NCI-H345 treated with DMSO at 0.1 percent for 48 hours (cell line): ENCODE measurements around the gene TNFRSF25.

Source experiments
- DNase-seq: peaks from one replicate; lab custom pipeline; 2025; ENCODE audit not compliant: unreplicated experiment; lab: John Stamatoyannopoulos, UW

TNFRSF25 gene

GRCh38 chr1:6488602-6489382 lies 22.8 kb upstream of the TNFRSF25 start:
- no peak for DNase-seq

- no peak for DNase-seq
Observed at GRCh38 chr1:6487804-6488484, 22.0 kb upstream of the TNFRSF25 start.

GRCh38 chr1:6486433-6487011 lies 20.5 kb upstream of the TNFRSF25 start:
- peak; percentile 68 for DNase-seq

GRCh38 chr1:6485168-6486101 lies 19.5 kb upstream of the TNFRSF25 start:
- DNase-seq: no peak

- DNase-seq: no peak
Observed at GRCh38 chr1:6484826-6485167, 18.8 kb upstream of the TNFRSF25 start.

GRCh38 chr1:6483761-6484117 lies 17.8 kb upstream of the TNFRSF25 start:
- DNase-seq: no peak

- peak; percentile 34 for DNase-seq
Observed at GRCh38 chr1:6483017-6483760, 17.2 kb upstream of the TNFRSF25 start.

GRCh38 chr1:6481820-6482219 lies 15.8 kb upstream of the TNFRSF25 start:
- DNase-seq: no peak

GRCh38 chr1:6477039-6477820 lies 11.3 kb upstream of the TNFRSF25 start:
- DNase-seq: no peak

- no peak for DNase-seq
Observed at GRCh38 chr1:6476483-6476882, 10.5 kb upstream of the TNFRSF25 start.

- peak; percentile 61 for DNase-seq
Observed at GRCh38 chr1:6475381-6476133, 9.6 kb upstream of the TNFRSF25 start.

- DNase-seq: no peak
Observed at GRCh38 chr1:6474815-6475282, 8.9 kb upstream of the TNFRSF25 start.

- peak; percentile 89 for DNase-seq
Observed at GRCh38 chr1:6473974-6474814, 8.2 kb upstream of the TNFRSF25 start.

- DNase-seq: no peak
Observed at GRCh38 chr1:6473156-6473555, 7.2 kb upstream of the TNFRSF25 start.

- DNase-seq: no peak
Observed at GRCh38 chr1:6472391-6472790, 6.4 kb upstream of the TNFRSF25 start.

GRCh38 chr1:6471970-6472368 lies 6.0 kb upstream of the TNFRSF25 start:
- DNase-seq: no peak

- no peak for DNase-seq
Observed at GRCh38 chr1:6471086-6471969, 5.4 kb upstream of the TNFRSF25 start.
